Measurements from ENCODE around the gene PPP2R5C.

PPP2R5C gene

DNA sequence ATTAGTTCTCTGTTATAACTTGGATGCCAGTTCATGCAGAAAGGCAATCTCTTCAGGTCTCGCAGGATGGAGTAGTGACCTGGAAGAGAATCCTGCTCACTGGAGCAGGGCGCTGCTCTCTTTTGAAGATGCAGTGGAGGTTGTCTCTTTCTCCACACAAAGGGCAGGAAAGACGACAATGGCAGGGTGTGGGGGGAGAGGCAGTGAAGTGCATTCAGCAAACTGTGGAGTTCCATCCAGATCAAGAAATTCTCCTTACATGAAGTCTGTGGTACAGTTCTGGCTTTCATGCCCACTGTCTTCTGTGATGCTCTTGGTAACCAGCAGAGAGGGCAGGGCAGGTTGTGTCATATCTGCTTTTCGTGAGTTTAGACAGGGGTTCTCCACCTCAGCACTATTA lies 6.6 kb upstream of the PPP2R5C start:
- no peak for FAIRE-seq
- TF ChIP-seq PAX5 (IDR thresholded peaks at IDR 0.05; ENCODE audit: insufficient read depth, low read length, severe bottlenecking) = no peak
- no peak for TF ChIP-seq SPI1 (IDR thresholded peaks at IDR 0.05; ENCODE audit: low read depth, low read length)
- no peak for TF ChIP-seq POLR2A (IDR thresholded peaks at IDR 0.05; ENCODE audit: low read depth, low read length)
- TF ChIP-seq POLR2AphosphoS5 (IDR thresholded peaks at IDR 0.05; ENCODE audit: low read depth, low read length) = no peak
- no peak for TF ChIP-seq POU2F2 (IDR thresholded peaks at IDR 0.05; ENCODE audit: low read depth, low read length)
- TF ChIP-seq TAF1 (IDR thresholded peaks at IDR 0.05; ENCODE audit: low read depth, low read length) = no peak
- DNase-seq (ENCODE audit: insufficient read length, low spot score) = no peak

- FAIRE-seq = no peak
These were observed 5.8 kb upstream of the PPP2R5C start for GRCh38 chr14:101755591-101756324.

DNA sequence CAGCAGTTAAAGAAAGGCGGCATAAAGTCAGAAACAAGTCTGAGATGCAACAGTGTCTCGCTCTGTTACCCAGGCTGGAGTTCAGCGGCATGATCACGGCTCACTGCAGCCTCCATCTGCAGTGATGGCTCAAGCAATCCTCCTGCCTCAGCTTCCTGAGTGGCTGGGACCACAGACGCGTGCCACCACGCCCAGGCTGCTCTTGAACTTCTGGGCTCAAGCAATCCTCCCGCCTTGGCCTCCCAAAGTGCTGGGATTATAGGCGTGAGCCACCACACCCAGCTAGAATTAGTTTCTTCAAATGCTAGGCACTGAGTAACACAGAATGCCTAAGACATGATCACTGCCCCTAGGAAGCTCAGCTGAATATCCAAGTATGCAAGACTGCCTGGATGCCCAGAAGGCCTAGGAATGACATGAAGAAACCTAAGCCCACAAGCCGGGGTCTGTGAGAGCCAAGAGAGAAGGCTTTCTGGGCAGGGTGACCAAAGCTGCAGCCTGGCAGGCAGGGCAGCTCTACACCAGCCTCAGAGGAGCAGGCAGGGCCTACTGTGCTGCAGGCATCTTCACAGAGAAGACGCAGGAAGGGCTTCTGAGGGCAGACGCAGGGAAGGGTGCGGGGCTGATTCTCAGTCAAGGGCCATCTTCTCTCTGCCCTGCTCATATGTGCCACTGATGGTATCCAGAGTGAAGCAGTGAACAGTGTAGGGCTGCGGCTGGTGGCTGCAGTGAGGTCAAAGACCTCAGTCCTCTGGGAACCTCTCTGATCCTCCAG lies 4.3 kb upstream of the PPP2R5C start:
- no peak for DNase-seq (ENCODE audit: insufficient read length, low spot score)
- no peak for TF ChIP-seq PAX5 (IDR thresholded peaks at IDR 0.05; ENCODE audit: insufficient read depth, low read length, severe bottlenecking)
- TF ChIP-seq POU2F2 (IDR thresholded peaks at IDR 0.05; ENCODE audit: low read depth, low read length) = no peak
- no peak for TF ChIP-seq TAF1 (IDR thresholded peaks at IDR 0.05; ENCODE audit: low read depth, low read length)
- no peak for TF ChIP-seq POLR2A (IDR thresholded peaks at IDR 0.05; ENCODE audit: low read depth, low read length)
- no peak for TF ChIP-seq SPI1 (IDR thresholded peaks at IDR 0.05; ENCODE audit: low read depth, low read length)
- TF ChIP-seq POLR2AphosphoS5 (IDR thresholded peaks at IDR 0.05; ENCODE audit: low read depth, low read length) = no peak
- no peak for FAIRE-seq

More at GRCh38 chr14:101755591-101756324, 5.8 kb upstream of the PPP2R5C start:
- TF ChIP-seq TAF1 (IDR thresholded peaks at IDR 0.05; ENCODE audit: low read depth, low read length) (no peak), PAX5 (IDR thresholded peaks at IDR 0.05; ENCODE audit: insufficient read depth, low read length, severe bottlenecking) (no peak), POLR2AphosphoS5 (IDR thresholded peaks at IDR 0.05; ENCODE audit: low read depth, low read length) (no peak), POLR2A (IDR thresholded peaks at IDR 0.05; ENCODE audit: low read depth, low read length) (no peak), POU2F2 (IDR thresholded peaks at IDR 0.05; ENCODE audit: low read depth, low read length) (no peak), SPI1 (IDR thresholded peaks at IDR 0.05; ENCODE audit: low read depth, low read length) (no peak)
- DNase-seq (ENCODE audit: insufficient read length, low spot score) = no peak

DNA sequence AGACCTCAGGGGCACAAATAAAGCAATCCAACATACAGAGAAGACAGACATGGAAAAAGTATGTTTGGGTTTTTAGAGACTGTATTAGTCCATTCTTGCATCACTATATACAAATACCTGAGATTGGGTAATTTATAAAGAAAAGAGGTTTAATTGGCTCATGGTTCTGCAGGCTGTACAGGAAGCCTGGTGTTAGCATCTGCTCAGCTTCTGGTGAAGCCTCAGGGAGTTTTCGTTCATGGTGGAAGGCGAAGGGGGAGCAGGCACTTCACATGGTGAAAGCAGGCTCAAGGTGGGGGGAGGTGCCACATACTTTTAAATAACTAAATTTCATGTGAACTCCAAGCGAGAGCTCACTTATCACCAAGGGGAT lies 3.7 kb upstream of the PPP2R5C start:
- no peak for TF ChIP-seq POLR2AphosphoS5 (IDR thresholded peaks at IDR 0.05; ENCODE audit: low read depth, low read length)
- TF ChIP-seq SPI1 (IDR thresholded peaks at IDR 0.05; ENCODE audit: low read depth, low read length) = no peak
- no peak for TF ChIP-seq PAX5 (IDR thresholded peaks at IDR 0.05; ENCODE audit: insufficient read depth, low read length, severe bottlenecking)
- FAIRE-seq (no peak), DNase-seq (ENCODE audit: insufficient read length, low spot score) (no peak)

DNA sequence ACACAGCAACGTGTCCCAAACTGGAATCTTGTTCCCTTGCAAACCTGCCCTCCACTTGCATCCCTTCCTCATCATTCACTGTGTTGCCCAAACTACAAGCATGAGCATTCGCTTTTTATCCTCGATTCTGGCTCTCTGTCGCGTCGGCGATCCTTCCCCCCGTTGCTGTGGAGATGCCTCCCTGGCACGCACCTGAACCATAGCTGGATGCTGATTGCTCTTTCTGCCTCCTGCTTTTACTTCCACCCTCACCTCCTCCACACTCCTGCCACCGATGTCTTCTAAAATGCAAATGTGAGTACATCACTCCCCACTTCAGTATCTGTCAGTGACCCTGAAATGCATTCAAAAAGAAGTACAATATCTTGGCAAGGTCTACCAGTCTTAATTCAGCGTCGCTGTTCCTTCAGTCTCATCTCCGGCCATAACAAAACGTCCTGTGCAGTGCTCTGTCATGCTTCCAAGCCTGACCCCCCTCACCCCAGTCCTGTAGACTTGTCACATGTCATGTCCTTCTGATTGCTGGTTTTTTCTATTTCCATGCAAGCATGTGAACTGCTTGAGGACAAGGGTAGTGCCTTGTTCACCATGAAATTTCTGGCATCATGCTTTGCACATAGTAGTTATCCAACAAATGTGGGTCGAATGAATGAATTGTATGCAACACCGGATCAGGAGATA lies 2.5 kb upstream of the PPP2R5C start:
- DNase-seq (ENCODE audit: insufficient read length, low spot score) (no peak), FAIRE-seq (peak; percentile 9)
- TF ChIP-seq PAX5 (IDR thresholded peaks at IDR 0.05; ENCODE audit: insufficient read depth, low read length, severe bottlenecking) (no peak), POLR2A (IDR thresholded peaks at IDR 0.05; ENCODE audit: low read depth, low read length) (no peak), POU2F2 (IDR thresholded peaks at IDR 0.05; ENCODE audit: low read depth, low read length) (no peak), SPI1 (IDR thresholded peaks at IDR 0.05; ENCODE audit: low read depth, low read length) (no peak)

- peak; percentile 96 for FAIRE-seq
- DNase-seq (ENCODE audit: insufficient read length, low spot score) = peak; percentile 87
- TF ChIP-seq POLR2A (IDR thresholded peaks at IDR 0.05; ENCODE audit: low read depth, low read length) (no peak), POU2F2 (IDR thresholded peaks at IDR 0.05; ENCODE audit: low read depth, low read length) (no peak), PAX5 (IDR thresholded peaks at IDR 0.05; ENCODE audit: insufficient read depth, low read length, severe bottlenecking) (no peak), POLR2AphosphoS5 (IDR thresholded peaks at IDR 0.05; ENCODE audit: low read depth, low read length) (no peak), SPI1 (IDR thresholded peaks at IDR 0.05; ENCODE audit: low read depth, low read length) (no peak), TAF1 (IDR thresholded peaks at IDR 0.05; ENCODE audit: low read depth, low read length) (no peak)
These were observed 1.1 kb upstream of the PPP2R5C start for GRCh38 chr14:101760138-101761011.

- no peak for FAIRE-seq
- peak; percentile 54 for DNase-seq (ENCODE audit: insufficient read length, low spot score)
These were observed 496 bp downstream of the PPP2R5C start for GRCh38 chr14:101761881-101762529.

DNA sequence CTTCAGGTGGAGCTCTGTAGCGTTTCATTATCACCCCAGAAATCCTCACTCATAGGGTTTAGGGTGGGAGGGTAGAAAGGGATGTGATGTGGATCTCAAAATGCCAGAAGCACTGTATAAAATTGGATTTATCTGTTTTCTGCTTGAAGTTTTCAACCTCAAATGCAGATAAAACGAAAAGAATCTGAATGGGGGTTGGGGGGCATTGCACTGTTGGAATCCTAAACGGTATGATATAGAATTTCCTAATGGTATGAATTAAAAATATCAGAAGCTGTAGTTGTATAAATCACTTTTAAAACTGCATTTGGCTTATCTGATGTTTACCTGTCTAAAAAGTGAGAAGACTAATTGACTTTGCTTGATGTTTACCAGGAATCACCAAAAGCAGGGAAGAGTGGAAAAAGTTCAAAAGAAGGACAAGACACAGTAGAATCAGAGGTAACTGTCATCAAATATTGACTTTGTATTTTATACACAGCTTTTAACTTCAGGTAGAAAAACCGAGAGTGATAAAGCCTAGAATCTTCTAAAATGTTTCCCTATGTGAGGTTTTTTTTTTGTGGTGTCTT lies 1.1 kb downstream of the PPP2R5C start:
- FAIRE-seq (no peak), DNase-seq (ENCODE audit: insufficient read length, low spot score) (no peak)
- TF ChIP-seq SPI1 (IDR thresholded peaks at IDR 0.05; ENCODE audit: low read depth, low read length) (no peak), POLR2AphosphoS5 (IDR thresholded peaks at IDR 0.05; ENCODE audit: low read depth, low read length) (no peak), POU2F2 (IDR thresholded peaks at IDR 0.05; ENCODE audit: low read depth, low read length) (no peak), TAF1 (IDR thresholded peaks at IDR 0.05; ENCODE audit: low read depth, low read length) (no peak), POLR2A (IDR thresholded peaks at IDR 0.05; ENCODE audit: low read depth, low read length) (no peak), PAX5 (IDR thresholded peaks at IDR 0.05; ENCODE audit: insufficient read depth, low read length, severe bottlenecking) (no peak)

More at GRCh38 chr14:101761881-101762529, 496 bp downstream of the PPP2R5C start:
- TF ChIP-seq POLR2AphosphoS5 (IDR thresholded peaks at IDR 0.05; ENCODE audit: low read depth, low read length) (no peak), POU2F2 (IDR thresholded peaks at IDR 0.05; ENCODE audit: low read depth, low read length) (no peak), SPI1 (IDR thresholded peaks at IDR 0.05; ENCODE audit: low read depth, low read length) (no peak; the same call in 1 of the 2 replicates)
